ENCODE measurements around the gene NANS. TPM values are rescaled to one million over a fixed set of nuclear protein-coding genes. Genes with fewer than 3 reads are reported as not detected.
"Not testable (repeated sequence)": the region's sequence is repeated elsewhere in the genome, so short reads cannot be mapped to it uniquely, and the experiment has no call there.

Gene NANS
- total RNA-seq, 1 donor from 2014 or later, result 77.8 TPM

DNA sequence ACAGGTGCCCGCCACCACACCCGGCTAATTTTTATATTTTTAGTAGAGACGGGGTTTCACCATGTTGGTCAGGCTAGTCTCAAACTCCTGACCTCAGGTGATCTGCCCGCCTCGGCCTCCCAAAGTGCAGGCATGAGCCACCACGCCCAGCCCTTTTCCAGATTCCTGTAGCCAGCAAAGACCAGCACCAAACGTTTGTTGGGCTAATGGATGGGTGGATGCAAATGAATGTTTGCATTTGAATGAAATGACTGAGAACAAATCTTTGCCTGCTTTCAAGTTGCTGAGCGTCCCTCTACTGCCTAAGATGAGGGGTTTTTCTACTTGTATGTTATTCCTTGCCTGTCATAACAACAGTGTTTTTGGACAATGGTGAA lies 20.0 kb downstream of the NANS start:
- DNase-seq (ENCODE audit: low read depth in 2 of 2), result not testable (repeated sequence)

DNA sequence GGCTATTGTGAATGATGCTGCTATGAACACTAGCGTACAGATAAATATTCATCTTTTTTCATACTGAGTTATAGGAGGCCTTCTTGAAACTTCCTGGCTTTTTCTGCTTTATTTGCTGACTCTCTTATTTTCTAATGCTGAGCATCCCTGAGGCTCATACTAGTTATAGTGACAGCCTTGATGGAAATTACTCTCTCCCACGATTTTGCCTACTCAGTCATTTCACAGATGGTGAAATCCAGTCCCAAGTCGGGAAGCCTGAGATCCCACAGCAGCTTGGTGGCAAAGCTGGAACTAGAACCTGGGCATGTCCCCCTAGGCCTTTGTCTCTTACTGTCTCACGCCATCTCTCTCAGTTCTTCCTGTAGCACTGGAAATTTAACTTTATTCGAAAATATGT lies 22.4 kb downstream of the NANS start:
- DNase-seq (ENCODE audit: low read depth in 2 of 2), result no peak

DNA sequence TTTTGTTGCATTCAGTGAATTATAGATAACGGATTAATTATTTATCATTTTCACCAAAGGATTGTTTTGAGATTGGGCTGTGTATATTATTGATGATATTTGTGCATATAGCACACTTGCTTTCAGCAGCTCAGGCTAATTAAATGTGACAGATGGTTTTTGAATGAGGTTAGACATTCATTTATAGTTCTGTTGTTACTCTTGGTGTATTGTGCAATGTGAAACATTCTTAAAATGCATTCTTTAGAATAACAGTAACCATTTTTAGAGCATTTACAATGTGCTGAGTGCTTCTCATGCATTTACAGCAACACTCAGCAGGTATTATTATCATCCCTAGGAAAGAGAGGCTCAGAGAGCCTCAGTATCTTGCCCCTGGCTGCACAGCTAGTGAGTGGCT lies 23.8 kb downstream of the NANS start:
- no peak for DNase-seq (ENCODE audit: low read depth in 2 of 2)

DNA sequence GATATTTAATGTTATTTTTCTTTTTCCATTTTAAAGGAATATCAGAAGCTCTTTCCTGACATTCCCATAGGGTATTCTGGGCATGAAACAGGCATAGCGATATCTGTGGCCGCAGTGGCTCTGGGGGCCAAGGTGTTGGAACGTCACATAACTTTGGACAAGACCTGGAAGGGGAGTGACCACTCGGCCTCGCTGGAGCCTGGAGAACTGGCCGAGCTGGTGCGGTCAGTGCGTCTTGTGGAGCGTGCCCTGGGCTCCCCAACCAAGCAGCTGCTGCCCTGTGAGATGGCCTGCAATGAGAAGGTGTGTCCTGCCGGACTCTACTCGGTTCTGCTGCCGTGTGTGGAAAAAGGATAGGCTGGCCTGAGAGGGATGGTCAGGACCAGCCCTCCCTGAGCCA lies 24.2 kb downstream of the NANS start:
- DNase-seq (ENCODE audit: low read depth in 2 of 2), result no peak

DNA sequence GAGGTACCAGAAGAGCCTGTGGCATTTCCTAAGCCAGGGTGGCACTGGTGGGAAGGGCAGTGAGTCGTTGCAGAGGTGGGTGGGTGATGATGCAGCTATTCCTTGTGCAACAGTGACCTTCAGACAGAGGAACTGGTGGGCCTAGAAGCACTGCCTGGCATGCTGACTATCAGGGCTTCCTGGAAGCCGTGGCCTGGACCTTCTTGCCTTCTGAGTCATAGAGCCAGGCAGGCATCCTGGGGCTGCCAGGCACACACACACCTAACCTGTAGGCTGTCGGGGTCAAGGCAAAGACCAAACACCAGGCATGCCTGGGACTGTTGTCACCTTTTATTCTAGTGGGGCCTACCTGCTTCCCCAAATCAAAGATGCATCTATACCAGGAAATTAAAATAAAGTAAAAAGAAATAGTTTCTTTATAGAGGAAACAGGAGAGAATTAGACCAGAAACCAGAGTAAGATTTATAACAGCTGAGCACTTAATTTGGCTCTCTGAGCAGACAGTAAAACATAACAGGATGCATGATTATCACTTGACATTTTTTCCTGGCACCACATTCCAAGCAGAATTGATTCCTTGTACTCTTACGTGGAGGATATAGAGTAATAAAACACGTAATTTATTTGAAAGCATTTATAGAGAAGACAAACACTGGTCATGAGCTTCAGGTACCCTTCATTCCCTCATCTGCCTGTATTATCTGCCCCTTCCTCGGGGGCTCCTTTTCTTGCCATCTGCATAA lies 25.1 kb downstream of the NANS start:
- DNase-seq (ENCODE audit: low read depth in 2 of 2), result peak in 1 of 2 donors; percentile 59

DNA sequence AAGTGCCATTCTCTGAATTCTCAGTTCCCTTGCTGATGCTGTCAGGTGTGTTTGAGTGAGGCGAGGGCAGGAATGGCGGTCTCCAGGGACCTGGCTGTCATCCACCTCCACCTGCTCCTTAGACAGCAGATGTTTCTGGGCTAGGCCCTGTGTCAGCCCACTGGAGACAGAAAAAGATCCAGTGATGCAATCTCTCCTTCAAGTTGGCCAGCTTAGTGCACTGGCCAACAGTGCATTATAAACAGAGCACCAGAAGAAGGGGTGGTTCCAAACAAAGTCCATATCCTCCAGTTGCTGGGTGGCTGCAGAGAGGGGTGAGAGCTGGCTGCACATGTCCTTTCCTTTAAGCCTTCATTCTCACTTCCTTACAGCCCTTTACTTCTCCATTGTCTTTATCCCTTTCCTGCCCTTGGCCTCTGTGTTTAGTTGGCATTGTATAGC lies 26.5 kb downstream of the NANS start:
- DNase-seq (ENCODE audit: low read depth in 2 of 2), result no peak

DNA sequence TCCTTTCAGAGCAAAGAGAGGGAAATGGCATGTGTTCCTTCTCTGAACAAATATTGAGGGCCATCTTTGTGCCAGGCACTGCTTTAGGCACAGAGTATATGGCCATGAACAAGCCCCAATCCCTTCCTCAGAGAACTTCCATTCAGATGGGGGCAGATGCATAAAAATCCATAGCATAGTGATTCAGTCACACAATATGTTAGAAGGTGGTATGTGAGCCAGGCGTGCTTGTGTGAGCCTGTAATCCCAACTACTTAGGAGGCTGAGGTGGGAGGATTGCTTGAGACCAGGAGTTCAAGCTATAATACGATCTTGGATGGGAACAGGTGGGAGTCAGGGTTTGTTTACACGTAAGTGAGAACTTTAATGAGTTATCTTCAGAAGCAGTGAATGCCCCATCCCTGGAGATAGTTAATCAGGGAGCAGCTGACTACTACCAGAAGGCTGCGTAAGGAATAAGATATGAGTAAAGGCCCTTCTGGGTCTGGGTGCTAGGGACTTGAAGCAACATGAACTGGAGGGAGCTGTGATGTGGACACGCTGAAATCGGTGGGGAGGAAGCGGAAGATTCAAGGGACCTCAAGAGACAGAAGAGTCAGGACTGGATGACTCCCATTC lies 27.1 kb downstream of the NANS start:
- DNase-seq (ENCODE audit: low read depth in 2 of 2), result no peak

DNA sequence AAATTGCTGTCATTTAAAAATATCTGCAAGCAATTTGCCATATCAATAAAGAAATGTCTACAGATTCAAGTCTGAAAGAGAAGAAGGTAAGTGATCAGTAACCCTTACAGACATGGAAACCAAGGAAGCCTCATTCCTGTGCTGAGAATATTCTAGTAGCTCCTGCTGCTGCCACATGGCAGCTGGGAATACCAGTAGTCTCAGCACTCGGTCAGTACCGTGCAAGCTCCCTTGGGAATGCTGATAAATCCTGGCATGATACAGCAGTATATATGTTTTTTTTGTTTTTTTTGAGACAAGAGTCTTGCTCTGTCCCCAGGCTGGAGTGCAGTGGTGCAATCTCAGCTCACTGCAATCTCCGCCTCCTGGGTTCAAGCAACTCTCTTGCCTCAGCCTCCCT lies 27.9 kb downstream of the NANS start:
- DNase-seq (ENCODE audit: low read depth in 2 of 2), result no peak

DNA sequence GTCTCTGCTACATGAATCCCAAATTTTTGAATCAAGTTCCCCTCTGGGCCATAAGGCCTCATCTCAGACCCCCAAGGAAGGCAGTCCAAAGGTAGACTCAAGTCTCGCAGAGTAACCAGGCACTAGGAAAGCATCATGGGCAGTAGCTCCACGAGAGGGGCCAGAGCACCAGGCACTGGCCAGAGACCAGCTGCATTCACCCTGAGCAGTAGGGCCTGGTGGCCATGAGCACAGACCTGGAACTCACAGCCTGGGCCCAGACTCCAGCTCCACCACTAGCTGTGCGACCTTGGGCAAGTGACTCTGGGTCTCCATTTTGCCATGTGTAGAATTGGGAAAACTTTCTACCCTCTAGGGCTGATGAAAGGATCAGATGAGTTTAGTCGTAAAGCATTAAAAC lies 28.5 kb downstream of the NANS start:
- DNase-seq (ENCODE audit: low read depth in 2 of 2), result no peak

DNA sequence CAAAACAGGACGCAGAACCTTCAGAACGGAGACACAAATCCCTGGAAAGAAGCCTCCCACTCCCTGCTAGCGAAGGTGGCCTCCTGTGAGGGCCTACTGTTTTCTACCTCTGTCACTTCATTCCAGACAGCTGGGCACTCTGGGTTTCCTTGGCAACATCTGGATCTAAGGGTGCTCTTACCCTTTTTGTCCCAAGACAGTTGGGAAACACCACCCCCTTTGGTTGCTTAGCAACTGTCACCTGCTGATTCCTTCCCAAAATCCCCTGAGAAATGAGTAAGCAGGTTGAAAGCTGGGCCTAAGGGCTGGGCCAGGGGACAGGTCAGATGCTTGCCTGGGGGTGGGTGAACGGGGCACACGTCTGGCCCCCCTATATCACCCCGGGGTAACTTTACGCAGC lies 29.4 kb downstream of the NANS start:
- no peak for DNase-seq (ENCODE audit: low read depth in 2 of 2)

DNA sequence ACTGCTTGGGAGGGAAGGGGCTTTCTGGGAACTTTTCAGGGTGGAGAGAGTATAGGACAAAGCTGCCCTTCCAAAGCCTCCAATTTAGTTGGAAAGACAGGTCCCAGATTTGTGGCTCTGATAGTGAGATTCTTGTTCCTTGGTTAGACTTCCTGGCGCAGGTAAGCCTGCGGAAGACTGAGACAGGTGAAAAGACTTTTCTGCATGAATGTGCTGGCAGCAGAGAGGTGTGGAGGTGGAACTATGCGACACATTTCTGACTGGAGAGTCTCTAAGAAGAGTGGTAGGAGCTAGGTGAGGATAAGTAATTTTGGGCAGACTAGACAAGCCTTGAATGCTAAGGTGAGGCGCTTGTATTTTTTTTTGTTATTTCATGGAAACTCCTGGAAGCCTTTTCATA lies 29.9 kb downstream of the NANS start:
- DNase-seq (ENCODE audit: low read depth in 2 of 2), result no peak

DNA sequence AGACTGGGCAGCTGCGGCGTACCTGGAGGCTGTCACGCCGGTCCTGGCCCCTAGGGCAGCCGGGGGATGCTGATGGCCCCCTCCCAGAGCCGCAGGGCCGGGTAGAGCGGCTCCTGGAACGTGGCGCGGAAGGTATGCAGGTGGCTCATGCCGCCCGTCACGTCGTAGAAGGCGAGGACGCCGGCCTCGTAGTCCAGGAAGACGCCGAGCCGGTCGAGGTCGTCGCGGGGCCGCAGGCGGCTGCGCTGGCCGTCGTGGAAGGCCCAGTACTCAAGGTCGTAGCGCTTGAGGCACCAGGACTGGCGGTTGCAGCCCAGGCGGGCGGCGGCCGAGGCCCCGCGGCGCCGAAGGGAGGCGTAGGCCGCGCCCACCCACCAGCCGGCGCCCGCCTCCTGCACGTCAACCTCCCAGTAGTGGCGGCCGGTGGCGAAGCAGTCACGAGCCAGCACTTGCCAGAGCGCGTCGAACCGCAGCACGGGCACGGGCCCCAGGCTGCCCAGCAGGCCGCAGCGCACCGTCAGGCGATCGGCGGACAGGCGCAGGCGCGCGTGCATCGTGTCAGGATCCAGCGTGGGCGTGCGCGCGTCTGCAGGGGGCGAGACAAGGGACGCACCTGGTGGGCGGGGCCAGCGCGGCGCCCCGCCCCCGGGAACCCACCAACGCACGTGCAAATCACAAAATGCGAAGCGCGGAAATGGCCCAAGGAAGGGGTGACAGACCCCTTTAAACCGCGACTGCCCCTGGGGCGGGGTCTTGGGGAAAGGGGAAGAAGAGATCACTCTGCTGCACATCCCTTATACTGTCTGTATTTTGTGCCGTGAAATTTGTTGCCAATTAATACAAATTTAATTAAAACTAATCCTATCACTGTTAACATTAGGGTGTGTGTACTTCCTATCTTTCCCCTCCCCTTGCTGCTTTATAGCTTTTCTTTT lies 31.2 kb downstream of the NANS start:
- peak; percentile 18 to 80 for DNase-seq (ENCODE audit: low read depth in 2 of 2)

DNA sequence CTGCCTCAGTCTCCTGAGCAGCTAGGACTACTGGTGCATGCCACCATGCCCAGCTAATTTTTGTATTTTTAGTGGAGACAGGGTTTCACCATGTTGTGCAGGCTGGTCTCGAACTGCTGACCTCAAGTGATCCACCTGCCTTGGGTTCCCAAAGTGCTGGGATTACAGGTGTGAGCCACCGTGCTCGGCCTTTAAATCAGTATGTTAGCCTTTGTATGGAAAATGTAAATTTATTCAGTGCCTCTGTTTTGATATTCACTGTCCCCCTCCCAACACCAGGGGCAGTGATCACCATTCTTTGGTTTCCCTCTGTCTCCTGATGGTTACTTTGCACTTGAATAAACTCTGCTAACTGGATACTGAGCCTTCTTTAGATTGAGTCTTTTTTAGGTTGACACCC lies 34.1 kb downstream of the NANS start:
- DNase-seq (ENCODE audit: low read depth in 2 of 2), result not testable (repeated sequence)

DNA sequence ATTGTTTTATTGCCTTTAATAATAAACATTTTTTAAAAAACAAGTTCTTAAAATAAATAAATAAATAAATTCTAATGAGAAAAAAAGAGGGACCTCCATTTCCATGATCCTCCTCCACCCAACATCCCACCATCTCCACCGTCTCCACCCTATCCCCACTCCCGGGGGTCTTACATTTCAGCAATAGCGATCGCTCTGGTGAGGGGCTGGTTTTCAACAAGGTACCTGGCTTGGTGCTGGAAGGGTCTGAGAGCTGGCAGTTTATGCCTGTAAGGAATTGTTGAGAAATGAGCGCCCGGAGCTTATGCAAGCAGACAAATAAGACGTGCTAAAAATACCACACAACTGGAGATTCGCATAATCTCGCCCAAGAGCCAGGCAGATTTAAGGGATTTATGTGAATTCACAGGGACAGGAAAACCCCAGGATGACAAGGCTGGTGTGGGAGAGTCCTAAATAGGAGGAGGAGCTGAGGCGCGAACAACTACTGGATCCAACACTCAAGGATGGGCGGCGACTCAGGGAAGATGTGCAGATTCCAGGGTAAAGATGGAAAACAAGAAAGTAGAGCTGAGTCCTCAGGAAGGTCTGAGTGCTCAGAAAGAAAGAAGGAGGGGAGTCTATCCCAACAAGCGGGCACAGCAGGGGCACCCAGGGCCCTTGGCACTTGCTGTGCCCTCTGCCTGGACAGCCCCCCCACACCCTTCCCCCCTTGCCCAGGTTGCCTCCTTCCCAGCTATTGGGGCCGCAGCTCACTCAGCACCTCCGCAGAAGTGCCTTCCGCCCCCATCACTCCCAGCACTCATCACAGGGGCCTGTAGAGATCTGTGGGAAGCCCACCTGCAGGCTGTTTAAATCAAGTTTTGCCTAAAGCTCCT lies 35.4 kb downstream of the NANS start:
- DNase-seq (ENCODE audit: low read depth in 2 of 2), result no peak

DNA sequence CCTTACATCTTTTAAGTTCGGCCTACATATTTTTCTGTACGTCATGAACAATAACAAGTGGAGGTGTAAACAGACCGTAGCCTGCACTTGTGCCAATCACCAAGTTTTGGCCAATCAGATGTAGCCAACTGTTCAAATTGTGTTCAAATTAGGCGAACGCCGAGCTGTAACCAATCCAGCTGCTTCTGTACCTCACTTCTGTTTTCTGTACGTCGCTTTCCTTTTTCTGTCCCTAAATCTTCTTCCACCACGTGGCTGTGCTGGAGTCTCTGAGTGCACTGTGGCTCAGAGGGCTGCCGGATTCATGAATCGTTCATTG lies 36.0 kb downstream of the NANS start:
- DNase-seq (ENCODE audit: low read depth in 2 of 2), result no peak

DNA sequence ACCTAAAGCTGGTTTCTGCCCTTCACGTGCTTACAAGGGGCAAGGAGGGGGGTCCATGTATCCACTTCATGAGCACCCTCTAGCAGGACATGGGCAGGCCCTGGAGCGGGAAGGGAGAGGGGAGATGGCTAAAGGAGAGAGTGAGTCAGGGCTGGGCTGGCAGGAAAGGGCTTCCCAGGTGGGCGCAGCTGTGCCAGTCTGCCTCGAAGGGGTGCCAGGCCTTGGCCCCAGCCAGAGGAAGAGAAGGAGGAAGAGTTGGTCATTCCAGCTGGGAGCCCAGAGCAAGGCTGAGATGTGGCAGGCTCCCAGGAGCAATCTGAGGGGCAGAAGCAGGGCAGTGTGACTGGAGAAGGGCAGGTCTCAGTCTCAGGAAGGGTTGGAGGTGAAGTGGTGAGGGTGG lies 37.8 kb downstream of the NANS start:
- no peak for DNase-seq (ENCODE audit: low read depth in 2 of 2)

DNA sequence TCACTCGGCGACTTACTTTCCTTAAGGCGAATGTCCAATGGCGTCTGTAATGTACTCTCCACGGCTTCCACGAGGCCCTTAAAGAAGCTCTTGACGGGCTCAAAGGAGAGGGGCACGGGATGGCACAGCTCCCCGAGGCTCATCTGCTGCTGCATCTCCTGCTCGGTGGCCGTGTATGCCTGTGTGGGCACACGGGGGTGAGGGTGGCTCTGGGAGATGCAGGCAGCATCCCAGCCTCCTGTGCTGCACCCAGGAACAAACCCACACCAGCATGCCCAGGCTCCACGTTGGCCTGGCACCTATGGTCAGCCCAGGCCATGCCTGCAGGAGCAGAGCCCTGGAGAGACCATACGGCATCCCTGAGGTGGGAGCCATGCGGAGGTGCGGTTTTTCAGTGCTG lies 38.3 kb downstream of the NANS start:
- no peak for DNase-seq (ENCODE audit: low read depth in 2 of 2)

DNA sequence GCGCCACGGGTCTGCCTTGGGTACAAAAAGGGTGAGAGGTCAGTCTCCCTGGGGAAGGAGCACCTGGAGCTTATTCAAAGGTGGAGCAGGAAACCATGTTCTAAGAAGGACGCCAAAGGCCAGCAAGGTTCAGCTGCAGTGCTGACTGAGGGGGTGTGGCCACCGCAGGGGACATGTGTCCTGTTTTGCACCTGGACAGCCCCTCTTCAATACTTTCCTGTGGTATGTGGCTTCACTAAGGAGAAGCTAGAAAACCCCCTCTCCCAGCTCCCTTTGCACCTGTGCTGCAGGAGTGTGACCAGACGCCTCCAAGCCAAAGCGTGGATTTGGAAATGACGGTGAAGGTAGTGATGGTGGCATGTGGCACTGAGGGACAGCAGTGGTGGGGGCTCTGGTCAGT lies 38.9 kb downstream of the NANS start:
- no peak for DNase-seq (ENCODE audit: low read depth in 2 of 2)

DNA sequence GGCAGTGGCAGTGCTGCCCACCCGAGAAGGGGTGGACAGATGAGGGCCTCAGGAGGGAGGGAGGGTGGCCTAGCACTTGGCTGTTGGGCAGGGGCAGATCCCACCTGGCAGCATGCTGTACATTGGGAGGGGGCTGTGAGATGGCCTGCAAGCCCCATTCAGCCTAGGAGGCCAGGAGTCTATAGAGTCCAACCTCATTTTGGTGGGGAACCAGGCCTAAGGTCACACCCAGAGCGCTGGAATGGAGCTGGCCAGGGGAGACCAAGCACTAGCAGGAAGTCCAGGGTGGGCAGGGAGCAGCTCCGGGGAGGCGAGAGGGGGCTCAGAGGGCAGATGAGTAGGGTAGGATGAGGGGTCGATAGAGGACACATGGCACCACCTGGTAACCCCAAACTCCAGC lies 39.6 kb downstream of the NANS start:
- no peak for DNase-seq (ENCODE audit: low read depth in 2 of 2)

DNA sequence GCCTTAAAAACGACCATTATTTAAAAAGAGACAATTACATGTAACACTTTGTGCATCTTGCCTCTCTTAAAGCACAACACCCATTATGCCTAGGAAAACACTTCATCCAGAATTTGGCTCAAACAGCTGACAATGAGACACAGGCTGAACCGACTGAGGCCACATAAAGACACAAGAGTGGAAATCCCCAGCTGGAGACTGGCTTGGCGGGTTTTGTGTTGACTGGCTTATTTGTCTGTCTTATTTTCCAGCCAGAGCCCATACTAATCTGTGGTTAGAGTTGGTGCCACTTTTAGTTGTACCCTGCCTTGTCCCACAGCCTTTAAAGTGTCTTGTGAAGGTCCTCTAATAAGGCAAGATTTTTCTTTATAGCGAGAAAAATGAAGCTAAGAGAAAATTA lies 41.3 kb downstream of the NANS start:
- no peak for DNase-seq (ENCODE audit: low read depth in 2 of 2)

DNA sequence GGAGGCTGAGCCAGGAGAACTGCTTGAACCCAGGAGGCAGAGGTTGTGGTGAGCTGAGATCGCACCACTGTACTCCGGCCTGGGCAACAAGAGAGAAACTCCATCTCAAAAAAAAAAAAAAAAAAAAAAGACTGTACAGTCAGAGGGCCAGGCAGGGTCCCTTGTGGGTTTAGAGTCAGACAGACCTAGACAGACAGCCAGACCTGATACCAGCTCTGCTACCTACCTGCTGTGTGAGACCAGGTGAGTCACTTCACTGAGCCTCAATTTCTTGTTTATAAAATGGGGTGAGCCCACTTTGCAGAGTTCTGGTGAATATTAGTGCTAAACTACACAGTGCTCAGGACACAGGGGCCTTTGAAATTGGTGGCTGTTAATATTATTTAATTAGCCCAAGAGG lies 42.8 kb downstream of the NANS start:
- no peak for DNase-seq (ENCODE audit: low read depth in 2 of 2)

DNA sequence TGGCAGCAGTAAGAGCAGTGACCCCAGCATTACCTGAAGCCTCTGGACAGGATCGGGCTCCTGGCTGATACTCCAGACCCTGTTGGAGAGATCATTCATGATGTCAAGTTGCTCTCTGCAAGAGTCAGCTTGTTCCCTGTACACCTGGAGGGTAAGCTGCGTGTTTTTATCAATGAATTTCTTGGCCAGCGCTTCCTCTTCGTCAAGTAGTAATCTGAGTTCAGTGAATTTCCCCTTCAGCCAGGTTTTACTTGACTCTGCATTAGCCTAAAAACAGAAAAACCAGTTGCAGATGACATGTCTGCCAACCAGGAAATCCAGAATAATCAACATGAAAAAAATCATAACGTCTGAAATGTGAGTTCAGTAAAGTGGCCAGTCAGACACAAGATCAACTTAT lies 43.4 kb downstream of the NANS start:
- DNase-seq (ENCODE audit: low read depth in 2 of 2), result no peak
